Measurements from ENCODE around the gene ALAD.
"Not testable (repeated sequence)": the region's sequence is repeated elsewhere in the genome, so short reads cannot be mapped to it uniquely, and the experiment has no call there.

Gene ALAD

DNA sequence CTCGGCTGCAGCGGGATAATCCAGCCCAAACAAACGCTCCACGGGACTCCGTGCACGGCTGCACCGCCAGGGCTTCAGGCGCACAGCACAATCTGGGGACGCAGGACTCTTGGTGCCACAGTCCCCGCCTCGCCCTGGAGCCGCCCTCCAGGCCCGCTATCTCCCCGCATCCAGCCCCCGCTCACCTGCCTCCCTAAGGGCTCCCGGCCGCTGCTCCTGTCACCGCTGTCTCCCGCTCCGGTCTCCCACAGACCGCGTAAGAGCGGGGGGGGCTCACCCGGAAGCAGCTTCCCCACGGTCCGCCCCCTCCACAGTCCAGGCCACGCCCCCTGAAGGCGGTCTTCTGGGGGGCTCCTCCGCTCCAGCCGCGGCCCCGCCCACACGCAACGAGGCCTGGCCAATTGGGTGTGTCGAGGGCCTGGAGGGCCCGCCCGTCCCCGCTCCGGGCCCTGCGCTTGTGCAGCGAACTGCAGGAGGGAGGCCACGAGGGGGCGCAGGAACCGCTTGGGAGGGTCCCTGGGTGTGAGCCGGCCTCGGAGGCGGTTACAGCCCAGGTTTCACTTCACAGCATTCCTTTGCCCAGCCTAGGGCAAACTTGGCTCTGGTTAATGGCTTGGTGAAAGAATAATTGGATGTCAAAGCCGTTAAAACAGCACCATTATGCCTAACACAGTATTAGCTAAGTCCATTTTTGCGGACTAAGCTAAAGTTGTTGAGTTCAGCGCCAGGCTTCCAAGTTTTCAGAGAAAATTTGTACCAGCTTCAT, at the start of gene ALAD:
Gene ALAD (minus strand): TSS at position 258 of the 766 bp plus-strand sequence. CDS start 7,725 bp downstream, outside the sequence.
- TF ChIP-seq, protein P1, sequence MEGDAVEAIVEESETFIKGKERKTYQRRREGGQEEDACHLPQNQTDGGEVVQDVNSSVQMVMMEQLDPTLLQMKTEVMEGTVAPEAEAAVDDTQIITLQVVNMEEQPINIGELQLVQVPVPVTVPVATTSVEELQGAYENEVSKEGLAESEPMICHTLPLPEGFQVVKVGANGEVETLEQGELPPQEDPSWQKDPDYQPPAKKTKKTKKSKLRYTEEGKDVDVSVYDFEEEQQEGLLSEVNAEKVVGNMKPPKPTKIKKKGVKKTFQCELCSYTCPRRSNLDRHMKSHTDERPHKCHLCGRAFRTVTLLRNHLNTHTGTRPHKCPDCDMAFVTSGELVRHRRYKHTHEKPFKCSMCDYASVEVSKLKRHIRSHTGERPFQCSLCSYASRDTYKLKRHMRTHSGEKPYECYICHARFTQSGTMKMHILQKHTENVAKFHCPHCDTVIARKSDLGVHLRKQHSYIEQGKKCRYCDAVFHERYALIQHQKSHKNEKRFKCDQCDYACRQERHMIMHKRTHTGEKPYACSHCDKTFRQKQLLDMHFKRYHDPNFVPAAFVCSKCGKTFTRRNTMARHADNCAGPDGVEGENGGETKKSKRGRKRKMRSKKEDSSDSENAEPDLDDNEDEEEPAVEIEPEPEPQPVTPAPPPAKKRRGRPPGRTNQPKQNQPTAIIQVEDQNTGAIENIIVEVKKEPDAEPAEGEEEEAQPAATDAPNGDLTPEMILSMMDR (IDR thresholded peaks at IDR 0.05; ENCODE audit: low read depth, low read length, missing control alignments), result peak; percentile 94
- in situ Hi-C loops (cut with HindIII; ENCODE audit: low sequenced_read_pairs), result no loop called here
- peak within 1 kb of the TSS; percentile 90 for H3K4me3 ChIP-seq (ENCODE audit: low read depth, low read length)
- peak; percentile 96 for DNase-seq (ENCODE audit: low read depth)

DNA sequence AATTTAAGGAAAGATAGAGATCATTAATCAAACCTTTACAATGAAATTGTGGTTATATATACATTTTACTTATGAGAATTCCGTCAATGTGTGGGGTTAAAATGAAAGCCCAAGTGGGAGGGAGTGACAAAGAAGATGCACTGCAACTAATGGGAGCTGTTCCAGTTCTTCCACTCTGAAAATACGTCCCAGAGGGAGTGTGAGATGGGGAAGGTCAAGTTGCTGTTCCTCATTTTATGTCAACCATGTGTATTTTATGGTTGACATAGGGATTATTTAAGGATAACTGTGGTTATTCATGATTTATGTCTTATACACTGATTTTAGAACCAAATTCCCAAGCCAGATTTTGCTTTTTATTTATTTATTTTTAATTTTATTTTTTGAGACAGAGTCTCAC, 48.3 kb upstream of the ALAD start:
- DNase-seq (ENCODE audit: low read depth), result no peak
- H3K4me3 ChIP-seq (ENCODE audit: low read depth, low read length), result no peak overlapping the region
- TF ChIP-seq, protein P1 (IDR thresholded peaks at IDR 0.05; ENCODE audit: low read depth, low read length, missing control alignments), result no peak
- in situ Hi-C loops (cut with HindIII; ENCODE audit: low sequenced_read_pairs), result loop anchor here (5.0 kb wide), 1 partner anchor 138 kb away; no protein-coding TSS in a partner anchor

DNA sequence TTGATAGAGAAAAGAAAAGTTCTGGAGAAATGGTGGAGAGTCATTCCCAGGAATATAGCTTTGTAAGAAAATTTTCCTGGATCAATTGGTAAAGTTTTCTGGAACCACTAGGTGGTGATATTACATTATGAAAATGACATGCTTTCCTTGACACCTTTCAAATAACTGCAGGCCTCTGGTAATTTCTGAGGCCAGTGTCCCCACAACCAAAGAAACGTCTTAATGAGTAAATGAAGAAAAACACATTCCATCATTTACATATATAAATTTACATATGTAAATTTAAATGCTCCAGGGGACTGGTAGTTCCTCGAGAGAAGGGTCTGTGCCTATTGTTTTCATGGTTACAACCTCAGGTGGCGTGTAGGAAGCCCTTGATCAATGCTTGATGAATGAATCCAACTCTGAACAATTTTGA, 45.2 kb upstream of the ALAD start:
- peak; percentile 33 for DNase-seq (ENCODE audit: low read depth)
- in situ Hi-C loops (cut with HindIII; ENCODE audit: low sequenced_read_pairs), result loop anchor here (5.0 kb wide), 1 partner anchor 141 kb away; no protein-coding TSS in a partner anchor

DNA sequence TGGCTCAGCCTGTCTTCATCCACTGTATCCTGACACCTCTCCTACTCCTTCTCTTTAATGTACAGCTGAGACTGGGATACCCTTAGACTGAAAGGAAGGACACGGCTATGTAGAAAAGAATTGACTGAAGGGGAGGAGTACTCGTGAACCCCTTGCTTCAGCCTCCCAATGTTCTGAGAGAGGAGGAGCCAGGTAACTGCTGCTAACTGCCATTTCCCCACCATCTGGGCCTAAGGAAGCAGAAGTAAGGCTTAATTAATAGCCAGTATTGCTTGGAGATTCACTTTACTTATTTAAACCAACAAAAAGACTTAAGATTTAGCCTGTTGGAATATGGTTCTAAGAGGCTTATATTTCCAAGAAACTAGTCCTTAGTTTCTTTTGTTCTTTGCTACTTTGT, 43.7 kb upstream of the ALAD start:
- TF ChIP-seq, protein P1 (IDR thresholded peaks at IDR 0.05; ENCODE audit: low read depth, low read length, missing control alignments), result no peak
- in situ Hi-C loops (cut with HindIII; ENCODE audit: low sequenced_read_pairs), result loop anchor here (5.0 kb wide), 1 partner anchor 143 kb away; no protein-coding TSS in a partner anchor

More for the DNA sequence above, 45.2 kb upstream of the ALAD start:
- no peak overlapping the region for H3K4me3 ChIP-seq (ENCODE audit: low read depth, low read length)
- TF ChIP-seq, protein P1 (IDR thresholded peaks at IDR 0.05; ENCODE audit: low read depth, low read length, missing control alignments), result peak; percentile 38

DNA sequence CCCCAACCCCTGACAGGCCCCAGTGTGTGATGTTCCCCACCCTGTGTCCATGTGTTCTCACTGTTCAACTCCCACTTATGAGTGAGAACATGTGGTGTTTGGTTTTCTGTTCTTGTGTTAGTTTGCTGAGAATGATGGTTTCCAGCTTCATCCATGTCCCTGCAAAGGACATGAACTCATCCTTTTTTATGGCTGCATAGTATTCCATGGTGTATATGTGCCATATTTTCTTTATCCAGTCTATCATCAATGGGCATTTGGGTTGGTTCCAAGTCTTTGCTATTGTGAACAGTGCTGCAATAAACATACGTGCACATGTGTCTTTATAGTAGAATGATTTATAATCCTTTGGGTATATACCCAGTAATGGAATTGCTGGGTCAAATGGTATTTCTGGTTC, 36.6 kb upstream of the ALAD start:
- H3K4me3 ChIP-seq (ENCODE audit: low read depth, low read length); DNase-seq (ENCODE audit: low read depth); in situ Hi-C loops (cut with HindIII; ENCODE audit: low sequenced_read_pairs): not testable (repeated sequence)

More for the DNA sequence above, 43.7 kb upstream of the ALAD start:
- DNase-seq (ENCODE audit: low read depth), result no peak
- H3K4me3 ChIP-seq (ENCODE audit: low read depth, low read length), result no peak overlapping the region

DNA sequence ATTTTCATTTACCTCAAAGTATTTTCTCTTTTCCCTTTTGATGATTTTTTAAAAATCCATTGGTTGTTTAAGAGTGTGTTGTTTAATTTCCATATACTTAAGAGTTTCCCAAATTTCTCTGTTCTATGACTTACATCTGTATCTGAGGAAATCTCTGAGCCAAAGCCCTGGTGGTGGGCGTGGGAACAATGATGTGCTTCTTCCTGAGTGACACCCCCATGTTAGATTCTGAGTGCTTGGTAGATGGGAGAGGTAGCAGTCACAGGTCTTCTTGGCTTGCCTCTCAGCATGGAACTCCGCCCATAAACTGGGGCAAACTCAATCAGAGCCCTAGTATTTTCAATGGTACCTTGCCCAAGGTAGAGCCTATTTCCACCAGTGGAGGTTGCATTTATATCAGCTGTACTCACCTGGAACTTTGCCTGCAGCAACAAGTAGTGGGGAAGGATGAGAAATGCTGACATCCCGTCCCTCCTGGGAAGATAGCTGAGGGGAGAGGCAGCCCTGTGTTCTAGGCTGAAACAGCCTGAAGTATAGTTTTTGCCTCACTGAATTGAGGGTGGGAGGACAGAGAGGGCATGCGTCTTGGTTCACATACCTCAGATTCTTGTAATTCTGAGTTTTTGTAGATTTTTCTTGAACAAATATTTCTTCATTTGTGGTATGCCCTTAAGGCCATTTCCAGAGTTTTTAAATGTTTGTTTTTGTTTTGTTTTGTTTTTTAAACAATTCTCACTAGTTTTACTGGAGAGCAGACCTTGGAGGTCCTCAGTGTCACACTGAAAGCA, 35.8 kb upstream of the ALAD start:
- DNase-seq (ENCODE audit: low read depth), result peak; percentile 11
- TF ChIP-seq, protein P1 (IDR thresholded peaks at IDR 0.05; ENCODE audit: low read depth, low read length, missing control alignments), result no peak
- H3K4me3 ChIP-seq (ENCODE audit: low read depth, low read length), result no peak overlapping the region
- in situ Hi-C loops (cut with HindIII; ENCODE audit: low sequenced_read_pairs), result no loop called here

Data from astrocyte of the cerebellum (primary cell).